Activated CD4-positive, CD25-positive, alpha-beta regulatory T cell treated with anti-CD3 and anti-CD28 coated beads, Interleukin-2, amount 50 U/mL, for 72 hours (primary cell): ENCODE data around the gene CFAP99.
"Not testable (repeated sequence)": the region's sequence is repeated elsewhere in the genome, so short reads cannot be mapped to it uniquely, and the experiment has no call there.

ENCODE experiments used
- DNase-seq: peaks from one replicate; pipeline ENCODE4 v3.0.0; 2021

The CFAP99 gene

GRCh38 chr4:2412885-2413716 is 5.7 kb upstream of the CFAP99 start:
- DNase-seq = peak; percentile 80

GRCh38 chr4:2413821-2414610 is 4.7 kb upstream of the CFAP99 start:
- peak; percentile 50 for DNase-seq

GRCh38 chr4:2415213-2415612 is 3.5 kb upstream of the CFAP99 start:
- DNase-seq = no peak

GRCh38 chr4:2415881-2416563 is 2.7 kb upstream of the CFAP99 start:
- DNase-seq = no peak

GRCh38 chr4:2416564-2417225 is 2.1 kb upstream of the CFAP99 start:
- no peak for DNase-seq

- DNase-seq = no peak
Observed at GRCh38 chr4:2417226-2417764, 1.5 kb upstream of the CFAP99 start.

GRCh38 chr4:2417765-2418649 is 748 bp upstream of the CFAP99 start, which contains the start of gene ZFYVE28:
TSS of gene ZFYVE28 (minus strand) at chr4:2418645. CDS start at chr4:2418323, 322 bp downstream.
- DNase-seq = no peak

- no peak for DNase-seq
Observed at GRCh38 chr4:2419814-2420213, 1.1 kb downstream of the CFAP99 start.

GRCh38 chr4:2421928-2422327 is 3.2 kb downstream of the CFAP99 start:
- DNase-seq = no peak

- DNase-seq = no peak
Observed at GRCh38 chr4:2423066-2423465, 4.3 kb downstream of the CFAP99 start.

GRCh38 chr4:2423695-2424094 is 4.9 kb downstream of the CFAP99 start:
- no peak for DNase-seq

- no peak for DNase-seq
Observed at GRCh38 chr4:2424581-2424980, 5.8 kb downstream of the CFAP99 start.

GRCh38 chr4:2425386-2426068 is 6.8 kb downstream of the CFAP99 start:
- no peak for DNase-seq

GRCh38 chr4:2426069-2426397 is 7.3 kb downstream of the CFAP99 start:
- no peak for DNase-seq

- DNase-seq = no peak
Observed at GRCh38 chr4:2426711-2427275, 8.0 kb downstream of the CFAP99 start.

- no peak for DNase-seq
Observed at GRCh38 chr4:2427383-2428334, 8.9 kb downstream of the CFAP99 start.

GRCh38 chr4:2428496-2429213 is 9.9 kb downstream of the CFAP99 start:
- no peak for DNase-seq

GRCh38 chr4:2429945-2430757 is 11.4 kb downstream of the CFAP99 start:
- not testable (repeated sequence) for DNase-seq
